Occipital lobe (tissue), 2 donors: Measurements from ENCODE around the gene SLC9A9. TPM values are rescaled to one million over a fixed set of nuclear protein-coding genes. Genes with fewer than 3 reads are reported as not detected.

Experiments
- DNase-seq: peaks from one replicate; lab custom pipeline; 2025; lab: John Stamatoyannopoulos, UW
- total RNA-seq: library from RNA; depleted of rRNA; stranded (reverse); fragments of >200 nt; gene quantifications from one replicate; pipeline ENCODE4 v1.2.3, GENCODE V29; 2014

Gene SLC9A9
- total RNA-seq, 1 donor from 2014 or later = 7.3 TPM

GRCh38 chr3:143600756-143601718 lies 247.2 kb downstream of the SLC9A9 start:
- no peak for DNase-seq

DNA sequence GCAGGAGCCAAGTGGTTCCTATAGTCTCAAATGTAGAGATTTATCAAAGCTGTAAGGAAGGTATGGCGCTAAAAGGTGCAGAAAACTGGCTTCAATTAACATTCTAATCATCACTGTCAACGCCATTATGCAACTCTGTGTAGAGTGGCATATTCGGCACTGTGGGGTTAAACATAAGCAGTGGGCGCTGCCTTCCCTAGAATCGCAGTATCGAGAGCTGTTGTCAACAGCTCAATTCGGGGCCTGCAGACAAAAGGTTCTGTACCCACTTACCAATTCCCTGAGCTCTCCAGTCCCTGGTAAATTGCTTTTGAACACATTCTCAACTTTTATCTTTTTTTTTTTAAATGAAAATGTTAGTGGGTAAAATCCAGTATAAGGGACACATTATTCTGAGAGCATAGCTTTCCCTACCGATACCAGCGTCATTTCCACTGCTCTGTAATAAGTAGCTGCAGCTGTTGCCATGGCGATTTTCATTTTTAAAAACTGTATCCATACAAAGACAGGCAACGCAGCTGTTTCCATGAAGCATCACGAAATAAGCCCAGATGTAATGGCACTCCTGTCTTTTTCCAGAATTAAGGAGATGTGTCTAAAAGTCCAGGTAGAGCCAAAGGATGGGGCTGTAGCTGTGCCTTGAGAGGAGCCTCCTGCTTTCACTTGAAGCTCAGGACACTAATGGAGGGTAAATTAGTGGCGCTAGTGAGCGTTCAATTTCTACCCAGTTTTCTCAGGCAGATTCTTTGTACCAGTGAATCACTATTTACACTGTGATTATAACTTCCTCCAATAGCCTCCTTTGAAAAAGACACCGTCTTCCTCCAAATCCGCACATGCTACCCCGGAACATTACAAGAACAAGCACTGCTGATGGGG lies 250.3 kb downstream of the SLC9A9 start:
- no peak for DNase-seq

DNA sequence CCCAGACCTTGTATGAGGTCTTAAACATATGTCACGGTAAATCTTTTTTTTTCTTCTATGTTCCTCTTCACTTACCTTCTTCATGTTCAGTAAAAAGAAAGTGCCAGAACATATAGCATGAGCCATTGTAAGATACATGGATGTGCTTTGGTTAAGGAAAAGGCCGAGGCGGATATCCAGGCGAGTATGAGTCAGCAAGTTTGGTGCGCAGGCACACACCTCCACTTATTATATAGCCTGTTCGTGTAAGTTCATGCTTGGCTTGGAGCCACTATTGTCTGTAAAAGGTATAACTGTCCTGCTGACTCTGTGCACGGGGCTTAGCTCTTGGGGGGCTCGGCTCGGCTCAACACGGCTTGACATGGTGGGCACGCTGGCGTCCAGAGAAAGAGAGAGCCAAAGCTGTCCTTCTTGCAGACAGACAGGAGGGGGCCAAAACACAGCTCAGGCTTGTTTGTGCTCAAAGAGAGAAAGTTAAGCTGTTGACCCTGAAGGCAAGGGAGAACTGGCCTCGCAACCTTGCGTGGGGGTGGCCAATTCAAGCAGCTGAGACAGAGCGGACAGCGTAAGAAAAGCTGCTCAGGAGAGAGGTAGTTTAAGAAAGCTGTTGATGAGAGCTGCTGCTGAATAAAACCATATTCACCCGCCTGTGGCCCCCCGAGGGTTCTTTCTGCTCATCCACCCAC lies 251.2 kb downstream of the SLC9A9 start:
- no peak for DNase-seq

DNA sequence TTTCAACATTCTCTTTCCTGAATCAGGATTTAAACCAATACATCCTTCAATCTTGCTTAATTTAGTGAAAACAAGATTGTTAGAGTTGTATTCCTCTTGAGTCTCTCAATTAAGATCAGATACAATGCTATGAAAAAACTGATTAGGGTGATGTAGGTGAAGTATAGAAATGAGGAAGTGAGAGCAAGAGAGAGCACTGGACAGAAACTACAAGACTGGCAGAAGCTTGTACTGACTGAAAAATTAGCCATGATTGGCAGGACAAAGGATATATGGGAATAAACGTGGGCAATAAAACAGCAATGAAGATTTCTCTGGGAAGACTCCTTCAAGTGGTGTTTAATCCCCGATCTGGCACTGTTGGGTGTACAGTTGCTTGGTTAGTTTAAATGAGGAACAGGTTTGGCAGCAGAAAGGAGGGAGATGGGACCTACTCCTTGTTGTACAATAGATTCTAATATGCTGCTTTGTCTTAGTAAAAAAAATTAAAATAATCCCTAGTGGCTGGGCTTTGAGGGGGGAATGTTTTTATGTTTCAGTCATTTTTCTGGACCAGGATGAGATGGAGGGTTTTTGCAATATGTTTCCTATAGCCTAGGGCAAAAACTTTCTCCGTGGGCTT lies 252.7 kb downstream of the SLC9A9 start:
- DNase-seq = no peak

DNA sequence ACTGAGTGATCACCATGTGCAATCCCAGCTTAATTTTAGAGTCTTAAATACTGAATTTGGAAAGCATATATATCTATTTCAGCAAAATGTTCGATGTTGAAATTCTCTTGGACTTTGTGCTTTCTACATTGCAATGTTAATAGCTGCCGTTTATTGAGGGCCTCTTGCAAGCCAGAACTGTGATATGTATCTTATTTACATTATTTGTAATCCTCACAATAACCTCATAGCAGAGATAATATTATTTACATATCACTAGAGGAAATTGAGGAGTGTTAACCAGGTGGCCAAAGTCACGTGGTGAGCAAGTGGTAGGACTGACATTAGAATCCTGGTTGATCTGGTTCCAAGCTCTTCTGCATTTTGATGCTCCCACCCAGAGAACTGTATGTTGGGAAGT lies 254.1 kb downstream of the SLC9A9 start:
- DNase-seq = no peak

DNA sequence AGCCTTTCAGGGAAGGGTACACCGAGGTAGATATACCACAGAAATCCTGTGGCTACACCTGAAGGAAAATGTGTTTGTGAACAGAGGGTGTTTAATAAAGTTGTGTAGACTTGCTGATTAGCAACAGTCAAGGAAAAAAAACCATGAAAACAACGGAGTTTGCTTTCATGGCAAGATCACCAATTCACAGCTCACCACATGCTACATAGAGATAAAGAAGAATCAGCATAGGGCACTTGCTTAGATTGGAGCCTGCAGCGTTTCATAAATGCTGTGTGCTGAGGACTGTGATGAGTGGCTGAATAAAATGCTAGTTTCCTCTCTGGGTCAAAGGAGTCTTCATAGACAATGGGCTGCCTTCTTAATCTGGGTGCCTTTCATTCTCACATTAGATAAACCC lies 257.6 kb downstream of the SLC9A9 start:
- DNase-seq = no peak

- no peak for DNase-seq
These were observed 261.7 kb downstream of the SLC9A9 start for GRCh38 chr3:143586576-143586975.

DNA sequence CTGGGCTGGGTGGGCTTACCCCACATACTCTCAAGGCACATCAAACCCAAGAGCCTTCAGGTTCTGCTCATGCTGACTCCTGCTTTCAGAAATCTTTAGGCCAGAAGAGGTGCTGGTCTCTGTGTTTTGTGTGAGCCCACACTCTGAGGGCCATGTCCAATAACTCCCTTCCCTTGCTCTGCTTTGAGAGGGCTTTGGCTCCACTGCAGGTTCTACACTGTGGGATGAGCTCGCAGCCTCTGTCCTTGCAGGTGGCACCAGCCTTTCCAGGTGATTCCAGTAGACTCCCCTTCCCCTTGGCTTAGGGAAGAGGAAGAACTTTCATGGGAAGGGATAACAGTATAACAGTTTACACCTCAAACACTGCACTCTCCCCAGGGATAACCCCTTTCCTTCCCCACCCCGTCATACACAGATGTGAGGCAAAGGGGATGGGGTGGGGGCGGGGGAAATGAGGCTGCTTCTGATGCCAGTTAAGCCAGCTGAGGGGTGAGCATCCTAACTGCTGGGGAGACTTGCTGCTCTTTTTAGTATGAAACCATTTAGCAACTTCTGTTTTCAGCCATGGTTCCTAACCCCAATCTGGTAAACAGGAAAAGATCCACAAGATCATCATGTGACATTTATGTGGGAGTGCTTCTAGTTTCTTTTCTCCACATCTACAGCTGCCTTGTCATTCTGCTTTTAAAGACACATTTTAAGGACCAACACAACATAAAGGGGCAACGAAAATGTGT lies 262.4 kb downstream of the SLC9A9 start:
- DNase-seq = no peak

DNA sequence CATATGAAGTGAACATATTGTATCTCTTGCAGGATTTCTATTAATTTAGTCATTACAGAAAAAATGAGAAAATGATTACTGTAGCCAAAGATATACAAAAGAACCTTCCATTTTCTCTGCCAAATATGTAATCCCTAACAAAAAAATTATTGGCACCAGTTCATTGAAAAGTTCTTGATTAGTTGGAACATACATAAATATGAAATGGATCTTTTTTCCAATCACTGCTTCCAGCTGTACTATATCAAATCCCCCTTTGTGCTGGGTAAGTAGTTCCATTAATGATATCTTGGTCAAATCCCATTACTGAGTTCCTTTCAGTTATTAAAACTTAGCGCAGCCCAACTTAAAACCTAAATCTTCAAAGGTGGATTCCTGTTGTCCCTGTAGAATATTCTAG lies 263.8 kb downstream of the SLC9A9 start:
- no peak for DNase-seq

- DNase-seq = no peak
These were observed 266.1 kb downstream of the SLC9A9 start for GRCh38 chr3:143581972-143582722.

DNA sequence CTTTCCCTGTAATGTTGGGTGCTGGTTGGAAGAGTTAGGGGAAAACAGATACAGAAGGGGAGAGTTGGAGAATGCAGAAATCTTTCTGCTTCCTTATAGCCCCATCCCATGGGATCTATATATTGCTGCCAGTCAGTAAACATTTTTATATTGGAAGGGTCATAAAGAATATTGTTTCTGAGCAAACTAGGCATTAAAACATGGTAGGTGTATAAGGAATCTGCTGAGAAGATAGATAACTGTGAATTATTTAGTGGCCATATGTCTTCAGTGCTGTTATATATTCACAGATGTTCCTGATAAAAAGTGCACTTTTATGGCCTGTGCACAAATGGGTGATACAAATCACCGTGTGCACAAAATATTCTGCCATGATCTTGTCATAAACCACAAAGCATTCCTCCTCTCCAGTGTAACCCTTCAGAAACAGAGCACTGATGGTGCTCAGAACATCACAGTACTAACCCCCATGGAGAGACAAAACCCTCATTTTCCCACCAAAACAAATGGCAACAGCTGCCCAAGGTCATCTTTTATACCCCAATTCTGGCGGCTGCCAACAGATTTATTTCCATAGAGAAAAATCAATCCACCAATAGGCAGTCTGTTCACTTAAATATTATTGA lies 269.3 kb downstream of the SLC9A9 start:
- no peak for DNase-seq

- DNase-seq = no peak
These were observed 271.5 kb downstream of the SLC9A9 start for GRCh38 chr3:143576568-143577270.

- DNase-seq = no peak
These were observed 273.3 kb downstream of the SLC9A9 start for GRCh38 chr3:143574933-143575332.

DNA sequence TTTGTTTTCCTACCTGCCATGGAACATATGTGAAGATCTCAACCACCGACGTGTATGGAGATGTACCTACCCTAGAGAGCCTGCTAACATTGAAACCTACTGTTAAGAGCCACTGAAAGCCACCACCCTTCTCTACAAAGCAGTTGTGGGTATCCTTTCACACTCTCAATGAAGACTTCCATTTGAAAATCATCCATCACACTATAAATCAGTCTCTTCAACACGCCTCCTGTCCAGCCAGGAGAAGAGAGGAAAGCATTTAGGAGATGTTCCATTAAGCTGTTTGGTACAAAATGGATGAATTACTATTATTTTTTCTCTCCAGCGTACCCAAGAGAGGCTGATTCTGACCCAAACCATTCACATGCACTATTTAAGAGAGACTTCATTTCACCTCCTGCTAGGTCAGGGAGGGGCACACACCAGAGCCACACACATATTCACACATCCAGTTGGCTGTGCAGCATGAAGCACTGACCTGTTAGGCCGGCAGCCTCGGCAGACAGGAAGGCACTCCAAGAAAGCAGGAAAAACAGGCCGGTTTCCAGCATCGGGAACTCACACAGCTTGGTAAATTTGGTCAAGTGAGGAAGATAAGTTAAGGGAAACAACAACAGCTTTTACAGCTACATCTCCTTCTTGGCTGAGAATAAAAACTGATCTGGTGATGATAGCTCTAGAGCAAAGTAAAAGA lies 274.5 kb downstream of the SLC9A9 start:
- no peak for DNase-seq

- DNase-seq = no peak
These were observed 276.7 kb downstream of the SLC9A9 start for GRCh38 chr3:143571548-143571947.

GRCh38 chr3:143567823-143568222 lies 280.4 kb downstream of the SLC9A9 start:
- no peak for DNase-seq

- no peak for DNase-seq
These were observed 282.3 kb downstream of the SLC9A9 start for GRCh38 chr3:143565951-143566350.

GRCh38 chr3:143563786-143564185 lies 284.5 kb downstream of the SLC9A9 start:
- DNase-seq = no peak
